Activated B cell treated with CpG ODN at 0.5 μM for 24 hours (primary cell): Measurements from ENCODE around the gene ITGB2. TPM values are rescaled to one million over a fixed set of nuclear protein-coding genes. Genes with fewer than 3 reads are reported as not detected.

Experiments used
- ATAC-seq: fragments of 200-7000 bp; cut with Tn5 transposase; one replicate; pipeline ENCODE4 v1.10.0; 2021; ENCODE audit warnings: low read depth, mild to moderate bottlenecking, moderate library complexity
- CTCF ChIA-PET: fragments of 350-600 bp; sonication (Branson Sonifier 250); formaldehyde crosslinking; loops from one replicate; lab custom pipeline; 2021; ENCODE audit warnings: antibody characterized with exemption; lab: Charles Lee
- POLR2A ChIA-PET: fragments of 350-600 bp; sonication (Branson Sonifier 250); formaldehyde crosslinking; loops from one replicate; lab custom pipeline; 2021; ENCODE audit warnings: antibody characterized with exemption; lab: Charles Lee
- DNase-seq: peaks from one replicate; pipeline ENCODE4 v3.0.0; 2022
- H3K27ac Mint-ChIP-seq: one replicate; pipeline ENCODE4 v1.8.0; 2020; ENCODE audit warnings: mixed read lengths
- H3K27me3 Mint-ChIP-seq: one replicate; pipeline ENCODE4 v1.8.0; 2021; ENCODE audit warnings: mixed read lengths
- H3K36me3 Mint-ChIP-seq: one replicate; pipeline ENCODE4 v1.8.0; 2021; ENCODE audit warnings: low read depth, mixed read lengths
- H3K4me1 Mint-ChIP-seq: one replicate; pipeline ENCODE4 v1.8.0; 2021; ENCODE audit warnings: mixed read lengths
- H3K4me3 Mint-ChIP-seq: one replicate; pipeline ENCODE4 v1.8.0; 2020; ENCODE audit warnings: mild to moderate bottlenecking, mixed read lengths
- H3K9me3 Mint-ChIP-seq: one replicate; pipeline ENCODE4 v1.8.0; 2020; ENCODE audit warnings: mixed read lengths
- intact Hi-C: fragments of 100-400 bp; cut with micrococcal nuclease; formaldehyde crosslinking; loops from one replicate; pipeline ENCODE4 v1.15.1; 2024
- total RNA-seq: library from RNA; stranded (reverse); gene quantifications from 2 replicates; pipeline ENCODE4 v1.2.3, GENCODE V29; 2022
- TF ChIP-seq, protein P1 (sequence below): fragments of 200-600 bp; IDR thresholded peaks from one replicate; pipeline ENCODE4 v1.8.0; 2022; ENCODE audit warnings: antibody characterized with exemption, mild to moderate bottlenecking

Gene ITGB2
- total RNA-seq, 1 donor from 2014 or later, result 124 TPM

DNA sequence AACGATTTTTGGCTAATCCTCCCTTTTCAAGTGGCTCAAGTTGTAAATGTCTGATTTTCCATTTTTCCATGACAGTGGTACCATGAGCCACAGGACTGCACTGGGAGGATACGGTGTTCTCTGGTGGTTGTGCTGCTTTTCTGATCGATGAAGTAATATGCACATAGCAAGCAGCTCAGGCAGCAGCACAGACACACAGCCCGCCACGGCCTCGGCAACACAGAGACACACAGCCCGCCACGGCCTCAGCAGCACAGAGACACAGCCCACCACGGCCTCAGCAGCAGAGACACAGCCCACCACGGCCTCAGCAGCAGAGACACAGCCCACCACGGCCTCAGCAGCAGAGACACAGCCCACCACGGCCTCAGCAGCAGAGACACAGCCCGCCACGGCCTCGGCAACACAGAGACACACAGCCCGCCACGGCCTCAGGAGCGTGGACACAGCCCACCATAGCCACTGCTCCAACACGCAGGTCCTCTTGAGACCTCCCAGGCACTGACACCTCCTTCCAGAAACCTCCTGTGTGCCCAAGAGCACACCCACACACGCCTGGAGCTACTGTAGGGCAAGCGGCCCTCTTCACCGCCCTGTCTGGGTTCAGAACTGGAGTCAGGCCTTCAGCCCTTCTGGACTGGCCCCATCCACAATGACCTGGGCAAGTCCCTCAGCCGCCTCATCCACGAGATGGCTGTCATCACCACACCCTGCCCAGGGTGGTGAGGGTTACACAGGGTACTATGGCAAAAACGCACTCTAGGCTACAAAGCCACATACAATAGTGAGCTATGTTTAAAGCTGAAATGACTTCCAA lies 57.6 kb downstream of the ITGB2 start:
- no peak for ATAC-seq
- CTCF ChIA-PET, result no interaction called here
- no peak overlapping the region for H3K4me3 Mint-ChIP-seq
- intact Hi-C loops, result no loop called here
- no peak for DNase-seq
- H3K9me3 Mint-ChIP-seq, result no peaks in the 10 kb centered on the region
- peaks cover 42% of the 10 kb centered on the region for H3K4me1 Mint-ChIP-seq
- no peak overlapping the region for H3K27ac Mint-ChIP-seq
- TF ChIP-seq, protein P1, sequence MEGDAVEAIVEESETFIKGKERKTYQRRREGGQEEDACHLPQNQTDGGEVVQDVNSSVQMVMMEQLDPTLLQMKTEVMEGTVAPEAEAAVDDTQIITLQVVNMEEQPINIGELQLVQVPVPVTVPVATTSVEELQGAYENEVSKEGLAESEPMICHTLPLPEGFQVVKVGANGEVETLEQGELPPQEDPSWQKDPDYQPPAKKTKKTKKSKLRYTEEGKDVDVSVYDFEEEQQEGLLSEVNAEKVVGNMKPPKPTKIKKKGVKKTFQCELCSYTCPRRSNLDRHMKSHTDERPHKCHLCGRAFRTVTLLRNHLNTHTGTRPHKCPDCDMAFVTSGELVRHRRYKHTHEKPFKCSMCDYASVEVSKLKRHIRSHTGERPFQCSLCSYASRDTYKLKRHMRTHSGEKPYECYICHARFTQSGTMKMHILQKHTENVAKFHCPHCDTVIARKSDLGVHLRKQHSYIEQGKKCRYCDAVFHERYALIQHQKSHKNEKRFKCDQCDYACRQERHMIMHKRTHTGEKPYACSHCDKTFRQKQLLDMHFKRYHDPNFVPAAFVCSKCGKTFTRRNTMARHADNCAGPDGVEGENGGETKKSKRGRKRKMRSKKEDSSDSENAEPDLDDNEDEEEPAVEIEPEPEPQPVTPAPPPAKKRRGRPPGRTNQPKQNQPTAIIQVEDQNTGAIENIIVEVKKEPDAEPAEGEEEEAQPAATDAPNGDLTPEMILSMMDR, result no peak
- H3K36me3 Mint-ChIP-seq, result peaks cover 68% of the 10 kb centered on the region
- no peaks in the 10 kb centered on the region for H3K27me3 Mint-ChIP-seq
- POLR2A ChIA-PET, result interaction anchor here (0.6 kb wide), 1 partner anchor 620 kb away, joined by 3 read pairs; no protein-coding TSS in a partner anchor

DNA sequence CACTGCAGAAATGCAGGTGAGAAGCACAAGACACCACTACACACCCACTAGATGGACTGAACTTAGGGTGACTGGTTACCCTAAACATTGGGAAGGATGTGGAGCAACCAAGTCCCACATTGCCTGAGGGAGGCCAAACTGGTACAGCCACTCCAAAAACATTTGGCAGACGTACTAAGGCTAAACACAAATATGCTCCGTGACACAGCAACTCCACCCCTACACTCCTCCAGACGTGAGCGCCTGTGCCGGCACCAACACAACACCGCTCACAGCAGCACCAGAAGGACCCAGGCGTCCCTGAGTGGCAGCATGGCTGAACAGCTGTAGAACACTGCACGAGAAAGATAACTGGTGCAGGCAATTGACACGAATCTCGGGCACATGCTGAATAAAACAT lies 61.9 kb downstream of the ITGB2 start:
- intact Hi-C loops, result no loop called here
- ATAC-seq (no peak), DNase-seq (no peak)
- H3K4me3 Mint-ChIP-seq, result no peak overlapping the region
- no peaks in the 10 kb centered on the region for H3K9me3 Mint-ChIP-seq
- H3K36me3 Mint-ChIP-seq, result peaks cover 82% of the 10 kb centered on the region
- CTCF ChIA-PET, result no interaction called here
- H3K27ac Mint-ChIP-seq, result no peak overlapping the region
- H3K4me1 Mint-ChIP-seq, result peaks cover 13% of the 10 kb centered on the region
- POLR2A ChIA-PET, result no interaction called here
- no peaks in the 10 kb centered on the region for H3K27me3 Mint-ChIP-seq
- TF ChIP-seq, protein P1, result no peak

DNA sequence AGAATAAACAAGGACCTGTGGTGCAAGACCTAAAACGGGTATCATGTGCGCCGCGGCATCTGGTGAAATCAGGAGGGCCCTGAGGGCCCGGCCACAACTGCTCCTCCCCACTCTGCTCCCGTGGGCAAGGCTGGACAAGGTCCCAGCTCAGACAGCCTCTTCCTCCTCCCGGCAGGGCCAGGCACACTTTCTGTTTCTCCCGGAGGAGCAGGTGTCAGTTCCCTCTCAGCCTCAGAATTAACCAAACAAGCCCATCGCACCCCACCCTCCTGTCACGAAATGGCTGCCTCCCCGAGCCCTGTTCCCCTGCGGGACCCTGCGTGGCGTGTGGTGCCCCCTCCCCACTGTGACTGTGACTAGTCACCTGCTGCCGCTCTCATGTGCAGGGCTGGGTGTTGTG lies 62.4 kb downstream of the ITGB2 start:
- Mint-ChIP-seq H3K36me3 (peaks cover 82% of the 10 kb centered on the region), H3K9me3 (no peaks in the 10 kb centered on the region), H3K4me1 (peaks cover 10% of the 10 kb centered on the region), H3K27me3 (no peaks in the 10 kb centered on the region), H3K27ac (no peak overlapping the region), H3K4me3 (no peak overlapping the region)
- DNase-seq (no peak), ATAC-seq (no peak)
- ChIA-PET CTCF (no interaction called here), POLR2A (interaction anchor here (0.7 to 1.0 kb wide), 2 partner anchors 30 to 34 kb away, joined by 3 read pairs; no protein-coding TSS in a partner anchor)
- intact Hi-C loops, result no loop called here
- TF ChIP-seq, protein P1, result no peak

DNA sequence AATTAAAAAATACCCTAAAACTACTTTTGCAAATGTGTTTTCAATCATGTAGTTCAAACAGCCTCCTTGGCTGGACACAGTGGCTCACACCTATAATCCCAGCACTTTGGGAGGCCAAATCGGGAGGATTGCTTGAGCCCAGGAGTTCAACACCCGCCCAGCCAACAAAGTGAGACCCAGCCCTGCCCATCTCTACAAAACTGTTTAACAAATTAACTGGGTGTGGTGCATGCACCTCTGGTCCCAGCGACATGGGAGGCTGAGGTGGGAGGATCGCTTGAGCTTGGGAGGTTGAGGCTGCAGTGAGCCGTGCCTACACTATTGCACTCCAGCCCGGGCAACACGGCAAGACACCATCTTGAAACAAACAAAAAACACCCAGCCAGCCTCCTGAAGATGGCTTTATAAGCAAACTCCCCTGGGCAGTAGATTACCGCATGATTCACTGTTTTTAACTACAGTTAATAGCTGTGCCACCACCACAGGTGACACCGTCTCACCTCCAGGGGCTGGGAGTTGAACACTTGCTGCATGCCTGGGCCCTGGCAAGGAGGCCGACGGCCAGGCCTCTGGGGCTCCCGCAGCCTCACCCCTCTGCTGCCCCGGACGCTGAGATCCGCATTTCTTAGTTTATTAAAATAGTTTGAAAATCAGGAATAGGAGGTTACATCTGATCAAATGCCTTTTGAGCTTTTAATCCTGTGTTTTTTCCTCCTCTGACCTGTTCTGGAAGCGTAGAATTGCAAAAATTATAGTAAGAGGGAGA lies 63.4 kb downstream of the ITGB2 start:
- CTCF ChIA-PET, result no interaction called here
- DNase-seq (no peak), ATAC-seq (no peak)
- Mint-ChIP-seq H3K9me3 (no peaks in the 10 kb centered on the region), H3K4me3 (no peak overlapping the region), H3K4me1 (peaks cover 8% of the 10 kb centered on the region), H3K27ac (no peak overlapping the region), H3K27me3 (no peaks in the 10 kb centered on the region), H3K36me3 (peaks cover 87% of the 10 kb centered on the region)
- TF ChIP-seq, protein P1, result no peak
- POLR2A ChIA-PET, result interaction anchor here (0.7 to 1.0 kb wide), 3 partner anchors 16 to 35 kb away, joined by 3 read pairs; partner anchors contain the start of gene PTTG1IP
- intact Hi-C loops, result no loop called here

DNA sequence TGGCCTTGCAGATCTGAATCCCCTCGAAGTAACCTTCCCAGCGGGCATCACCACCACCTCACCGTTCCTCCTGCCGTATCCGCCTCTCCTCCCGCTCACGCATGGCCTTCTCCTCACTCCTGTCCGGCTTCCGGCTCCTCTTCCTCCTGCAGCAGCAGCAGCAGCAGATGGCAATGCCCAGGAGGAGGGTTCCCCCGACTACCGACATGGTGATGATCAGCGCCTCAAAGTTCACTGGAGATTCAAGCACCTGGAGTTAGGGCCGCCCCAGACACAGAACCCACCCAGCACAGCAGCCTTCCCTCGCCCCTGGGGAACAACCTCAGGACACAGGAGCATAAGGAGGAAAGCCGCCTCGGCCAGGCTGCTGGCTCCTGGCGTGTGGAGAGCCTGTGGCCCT lies 64.6 kb downstream of the ITGB2 start:
- TF ChIP-seq, protein P1, result no peak
- Mint-ChIP-seq H3K36me3 (peaks cover 90% of the 10 kb centered on the region), H3K4me1 (peaks cover 8% of the 10 kb centered on the region), H3K27me3 (no peaks in the 10 kb centered on the region), H3K27ac (no peak overlapping the region), H3K4me3 (no peak overlapping the region), H3K9me3 (no peaks in the 10 kb centered on the region)
- intact Hi-C loops, result no loop called here
- POLR2A ChIA-PET, result no interaction called here
- no peak for DNase-seq
- no peak for ATAC-seq
- CTCF ChIA-PET, result no interaction called here
